ENCODE data around the gene MGARP. TPM values are rescaled to one million over a fixed set of nuclear protein-coding genes. Genes with fewer than 3 reads are reported as not detected.

Gene MGARP
- polyA plus RNA-seq, 1 donor from 2014 or later: 1.3 TPM

GRCh38 chr4:139247700-139248238 is 32.3 kb downstream of the MGARP start:
- no peaks in the 10 kb centered on the region for H4K20me1 ChIP-seq (ENCODE audit: insufficient read depth)
- H3K36me3 ChIP-seq (ENCODE audit: insufficient read depth, low read length): no peaks in the 10 kb centered on the region
- H2AFZ ChIP-seq (ENCODE audit: low read depth, low read length): no peak overlapping the region
- H3K4me3 ChIP-seq (ENCODE audit: low read length): no peak overlapping the region
- no peaks in the 10 kb centered on the region for H3K9me2 ChIP-seq (ENCODE audit: insufficient read depth, low read length)
- no peak overlapping the region for H3K4me2 ChIP-seq (ENCODE audit: low read length)
- no peak overlapping the region for H3K9ac ChIP-seq (ENCODE audit: low read length)
- H3K27ac ChIP-seq (ENCODE audit: low read length): no peak overlapping the region
- TF ChIP-seq POLR2AphosphoS5 (IDR thresholded peaks at IDR 0.05): no peak
- no peaks in the 10 kb centered on the region for H3F3A ChIP-seq (ENCODE audit: insufficient read depth, low read length, poor library complexity, severe bottlenecking)
- H3K79me2 ChIP-seq (replicated peaks; ENCODE audit: insufficient read depth, low read length): no peaks in the 10 kb centered on the region
- no peaks in the 10 kb centered on the region for H3K9me3 ChIP-seq (ENCODE audit: low read length)
- H3K27me3 ChIP-seq (ENCODE audit: insufficient read depth, low read depth, low read length): no peaks in the 10 kb centered on the region

- Histone ChIP-seq H3K27me3 (ENCODE audit: insufficient read depth, low read depth, low read length) (no peaks in the 10 kb centered on the region), H3K27ac (ENCODE audit: low read length) (no peak overlapping the region), H4K20me1 (ENCODE audit: insufficient read depth) (no peaks in the 10 kb centered on the region), H3K9ac (ENCODE audit: low read length) (no peak overlapping the region), H3K9me3 (ENCODE audit: low read length) (no peaks in the 10 kb centered on the region), H2AFZ (ENCODE audit: low read depth, low read length) (no peak overlapping the region), H3F3A (ENCODE audit: insufficient read depth, low read length, poor library complexity, severe bottlenecking) (no peaks in the 10 kb centered on the region), H3K4me2 (ENCODE audit: low read length) (no peak overlapping the region), H3K4me3 (ENCODE audit: low read length) (no peak overlapping the region), H3K79me2 (replicated peaks; ENCODE audit: insufficient read depth, low read length) (no peaks in the 10 kb centered on the region), H3K36me3 (ENCODE audit: insufficient read depth, low read length) (no peaks in the 10 kb centered on the region), H3K9me2 (ENCODE audit: insufficient read depth, low read length) (no peaks in the 10 kb centered on the region)
- no peak for TF ChIP-seq POLR2AphosphoS5 (IDR thresholded peaks at IDR 0.05)
- TF ChIP-seq CTCF (IDR thresholded peaks at IDR 0.05; ENCODE audit: poor library complexity, severe bottlenecking): no peak
- no peak for TF ChIP-seq MXI1 (conservative IDR thresholded peaks at IDR 0.05; ENCODE audit: poor library complexity, severe bottlenecking)
- no peak for TF ChIP-seq TAF1 (IDR thresholded peaks at IDR 0.05; ENCODE audit: low read depth)
These were observed 32.8 kb downstream of the MGARP start for GRCh38 chr4:139247241-139247640.

- H3K79me2 ChIP-seq (replicated peaks; ENCODE audit: insufficient read depth, low read length): no peaks in the 10 kb centered on the region
- no peak overlapping the region for H3K4me2 ChIP-seq (ENCODE audit: low read length)
- no peaks in the 10 kb centered on the region for H3K36me3 ChIP-seq (ENCODE audit: insufficient read depth, low read length)
- no peaks in the 10 kb centered on the region for H3K27me3 ChIP-seq (ENCODE audit: insufficient read depth, low read depth, low read length)
- no peaks in the 10 kb centered on the region for H3K9me2 ChIP-seq (ENCODE audit: insufficient read depth, low read length)
- TF ChIP-seq SMC3 (conservative IDR thresholded peaks at IDR 0.05; ENCODE audit: poor library complexity): no peak
- H2AFZ ChIP-seq (ENCODE audit: low read depth, low read length): no peak overlapping the region
- H4K20me1 ChIP-seq (ENCODE audit: insufficient read depth): no peaks in the 10 kb centered on the region
- no peak overlapping the region for H3K9ac ChIP-seq (ENCODE audit: low read length)
- H3K4me3 ChIP-seq (ENCODE audit: low read length): no peak overlapping the region
- no peaks in the 10 kb centered on the region for H3F3A ChIP-seq (ENCODE audit: insufficient read depth, low read length, poor library complexity, severe bottlenecking)
- no peak overlapping the region for H3K27ac ChIP-seq (ENCODE audit: low read length)
- no peaks in the 10 kb centered on the region for H3K9me3 ChIP-seq (ENCODE audit: low read length)
These were observed 33.9 kb downstream of the MGARP start for GRCh38 chr4:139246166-139246565.

GRCh38 chr4:139245590-139245989 is 34.4 kb downstream of the MGARP start:
- no peaks in the 10 kb centered on the region for H3K27me3 ChIP-seq (ENCODE audit: insufficient read depth, low read depth, low read length)
- H3K4me2 ChIP-seq (ENCODE audit: low read length): no peak overlapping the region
- H4K20me1 ChIP-seq (ENCODE audit: insufficient read depth): no peaks in the 10 kb centered on the region

More at GRCh38 chr4:139245590-139245989, 34.4 kb downstream of the MGARP start:
- H3K36me3 ChIP-seq (ENCODE audit: insufficient read depth, low read length): no peaks in the 10 kb centered on the region
- no peaks in the 10 kb centered on the region for H3K9me3 ChIP-seq (ENCODE audit: low read length)
- TF ChIP-seq EZH2 (IDR thresholded peaks at IDR 0.05; ENCODE audit: borderline replicate concordance, insufficient read depth, low read length, poor library complexity, severe bottlenecking): no peak
- H3F3A ChIP-seq (ENCODE audit: insufficient read depth, low read length, poor library complexity, severe bottlenecking): no peaks in the 10 kb centered on the region
- H3K9ac ChIP-seq (ENCODE audit: low read length): no peak overlapping the region
- no peak overlapping the region for H3K4me3 ChIP-seq (ENCODE audit: low read length)
- H2AFZ ChIP-seq (ENCODE audit: low read depth, low read length): no peak overlapping the region
- H3K79me2 ChIP-seq (replicated peaks; ENCODE audit: insufficient read depth, low read length): no peaks in the 10 kb centered on the region
- no peak overlapping the region for H3K27ac ChIP-seq (ENCODE audit: low read length)
- no peaks in the 10 kb centered on the region for H3K9me2 ChIP-seq (ENCODE audit: insufficient read depth, low read length)
